Activated T-helper 2 cell treated with anti-CD3 and anti-CD28 coated beads, Interferon-gamma antibody, Interleukin-2, Interleukin-4, amounts not matched to agents 10 μg/mL and 5 μg/mL and 100 μg/mL, durations not matched to agents 14 hours and 24 hours and 36 hours (primary cell): Measurements from ENCODE around the gene GJB3. TPM values are rescaled to one million over a fixed set of nuclear protein-coding genes. Genes with fewer than 3 reads are reported as not detected.
A peak's percentile ranks its signal among the peaks of the same experiment; 100 is the strongest.
"Not testable (repeated sequence)": the region's sequence is repeated elsewhere in the genome, so short reads cannot be mapped to it uniquely, and the experiment has no call there.

Source experiments
- DNase-seq: peaks from one replicate; pipeline ENCODE4 v3.0.0; 2021; ENCODE audit warnings: low spot score
- H3K27ac Mint-ChIP-seq: one replicate; pipeline ENCODE4 v1.8.0; 2021; ENCODE audit warnings: mixed read lengths
- H3K27me3 Mint-ChIP-seq: one replicate; pipeline ENCODE4 v1.8.0; 2021; ENCODE audit warnings: low read depth, mixed read lengths
- H3K36me3 Mint-ChIP-seq: one replicate; pipeline ENCODE4 v1.8.0; 2021; ENCODE audit warnings: low read depth, mixed read lengths
- H3K4me1 Mint-ChIP-seq: one replicate; pipeline ENCODE4 v1.8.0; 2021; ENCODE audit warnings: low read depth, mixed read lengths
- H3K4me3 Mint-ChIP-seq: one replicate; pipeline ENCODE4 v1.8.0; 2021; ENCODE audit warnings: low read depth, mild to moderate bottlenecking, moderate library complexity, mixed read lengths
- H3K9me3 Mint-ChIP-seq: one replicate; pipeline ENCODE4 v1.8.0; 2021; ENCODE audit warnings: mixed read lengths
- intact Hi-C: fragments of 100-400 bp; cut with micrococcal nuclease; formaldehyde crosslinking; loops from one replicate; pipeline ENCODE4 v1.15.1; 2023
- total RNA-seq: library from RNA; stranded (reverse); gene quantifications from 2 replicates; pipeline ENCODE4 v1.2.3, GENCODE V29; 2022

GJB3 gene
- not detected in 2 replicates for total RNA-seq

- intact Hi-C loops, result no loop called here
- Mint-ChIP-seq H3K4me1 (no peaks in the 10 kb centered on the region), H3K27me3 (peaks cover 41% of the 10 kb centered on the region), H3K9me3 (no peaks in the 10 kb centered on the region), H3K27ac (no peak within 1 kb of the TSS), H3K36me3 (no peaks in the 10 kb centered on the region), H3K4me3 (no peak within 1 kb of the TSS)
- DNase-seq, result no peak
These were observed at the start of gene GJB3 for GRCh38 chr1:34781071-34781843. Gene GJB3, plus strand, starts transcription at chr1:34781214. Its CDS starts 3,549 bp downstream, at chr1:34784763.

- H3K27ac Mint-ChIP-seq, H3K4me1 Mint-ChIP-seq, H3K36me3 Mint-ChIP-seq, H3K4me3 Mint-ChIP-seq, intact Hi-C loops, H3K27me3 Mint-ChIP-seq, H3K9me3 Mint-ChIP-seq, DNase-seq: not testable (repeated sequence)
These were observed 48.2 kb upstream of the GJB3 start for GRCh38 chr1:34732831-34733230.

GRCh38 chr1:34736692-34737091 is 44.3 kb upstream of the GJB3 start:
- H3K4me1 Mint-ChIP-seq, result no peaks in the 10 kb centered on the region

GRCh38 chr1:34737236-34737635 is 43.8 kb upstream of the GJB3 start:
- H3K36me3 Mint-ChIP-seq, H3K4me3 Mint-ChIP-seq, H3K27me3 Mint-ChIP-seq, H3K9me3 Mint-ChIP-seq, H3K27ac Mint-ChIP-seq, H3K4me1 Mint-ChIP-seq, intact Hi-C loops, DNase-seq: not testable (repeated sequence)

More at GRCh38 chr1:34736692-34737091, 44.3 kb upstream of the GJB3 start:
- Mint-ChIP-seq H3K4me3 (no peak overlapping the region), H3K27ac (no peak overlapping the region), H3K36me3 (no peaks in the 10 kb centered on the region), H3K9me3 (no peaks in the 10 kb centered on the region), H3K27me3 (peaks cover 5% of the 10 kb centered on the region)
- intact Hi-C loops, result no loop called here
- no peak for DNase-seq

- H3K36me3 Mint-ChIP-seq, result no peaks in the 10 kb centered on the region
- DNase-seq, result no peak
- no peak overlapping the region for H3K4me3 Mint-ChIP-seq
- H3K27me3 Mint-ChIP-seq, result peaks cover 6% of the 10 kb centered on the region
- H3K9me3 Mint-ChIP-seq, result no peaks in the 10 kb centered on the region
- H3K27ac Mint-ChIP-seq, result no peak overlapping the region
- H3K4me1 Mint-ChIP-seq, result no peaks in the 10 kb centered on the region
- intact Hi-C loops, result loop anchor here (5.0 kb wide), 1 partner anchor 277 kb away; no protein-coding TSS in a partner anchor
These were observed 41.4 kb upstream of the GJB3 start for GRCh38 chr1:34739613-34740012.

- H3K36me3 Mint-ChIP-seq, result no peaks in the 10 kb centered on the region
- no peaks in the 10 kb centered on the region for H3K4me1 Mint-ChIP-seq
- intact Hi-C loops, result loop anchor here (5.0 kb wide), 1 partner anchor 278 kb away; no protein-coding TSS in a partner anchor
- DNase-seq, result no peak
- no peak overlapping the region for H3K27ac Mint-ChIP-seq
- peaks cover 6% of the 10 kb centered on the region for H3K27me3 Mint-ChIP-seq
- no peak overlapping the region for H3K4me3 Mint-ChIP-seq
- H3K9me3 Mint-ChIP-seq, result no peaks in the 10 kb centered on the region
These were observed 40.7 kb upstream of the GJB3 start for GRCh38 chr1:34740161-34740868.

GRCh38 chr1:34742667-34743270 is 38.2 kb upstream of the GJB3 start:
- intact Hi-C loops, result loop anchor here (5.0 kb wide), 1 partner anchor 280 kb away; no protein-coding TSS in a partner anchor
- no peaks in the 10 kb centered on the region for H3K9me3 Mint-ChIP-seq
- H3K4me3 Mint-ChIP-seq, result no peak overlapping the region
- H3K36me3 Mint-ChIP-seq, result no peaks in the 10 kb centered on the region
- no peaks in the 10 kb centered on the region for H3K4me1 Mint-ChIP-seq
- H3K27ac Mint-ChIP-seq, result no peak overlapping the region
- peaks cover 6% of the 10 kb centered on the region for H3K27me3 Mint-ChIP-seq
- DNase-seq, result peak; percentile 61

GRCh38 chr1:34743775-34744174 is 37.2 kb upstream of the GJB3 start:
- Mint-ChIP-seq H3K4me1 (no peaks in the 10 kb centered on the region), H3K27me3 (peaks cover 6% of the 10 kb centered on the region), H3K4me3 (no peak overlapping the region), H3K9me3 (no peaks in the 10 kb centered on the region), H3K27ac (no peak overlapping the region), H3K36me3 (no peaks in the 10 kb centered on the region)
- no peak for DNase-seq
- intact Hi-C loops, result loop anchor here (5.0 kb wide), 1 partner anchor 281 kb away; no protein-coding TSS in a partner anchor

GRCh38 chr1:34744851-34745250 is 36.2 kb upstream of the GJB3 start:
- no peak for DNase-seq
- no peaks in the 10 kb centered on the region for H3K4me1 Mint-ChIP-seq
- intact Hi-C loops, result loop anchor here (5.0 kb wide), 1 partner anchor 283 kb away; no protein-coding TSS in a partner anchor
- no peaks in the 10 kb centered on the region for H3K36me3 Mint-ChIP-seq
- no peaks in the 10 kb centered on the region for H3K9me3 Mint-ChIP-seq
- H3K27ac Mint-ChIP-seq, result no peak overlapping the region
- no peak overlapping the region for H3K4me3 Mint-ChIP-seq
- H3K27me3 Mint-ChIP-seq, result peaks cover 6% of the 10 kb centered on the region

GRCh38 chr1:34745666-34746065 is 35.3 kb upstream of the GJB3 start:
- intact Hi-C loops, result no loop called here
- Mint-ChIP-seq H3K27me3 (peaks cover 3% of the 10 kb centered on the region), H3K9me3 (no peaks in the 10 kb centered on the region), H3K36me3 (no peaks in the 10 kb centered on the region), H3K4me1 (no peaks in the 10 kb centered on the region), H3K4me3 (no peak overlapping the region), H3K27ac (no peak overlapping the region)
- no peak for DNase-seq

- Mint-ChIP-seq H3K27me3 (peaks cover 3% of the 10 kb centered on the region), H3K4me1 (no peaks in the 10 kb centered on the region), H3K36me3 (no peaks in the 10 kb centered on the region), H3K4me3 (no peak overlapping the region), H3K9me3 (no peaks in the 10 kb centered on the region), H3K27ac (no peak overlapping the region)
- intact Hi-C loops, result no loop called here
- DNase-seq, result no peak
These were observed 34.9 kb upstream of the GJB3 start for GRCh38 chr1:34746101-34746500.

GRCh38 chr1:34746785-34747637 is 34.0 kb upstream of the GJB3 start:
- Mint-ChIP-seq H3K27me3 (peaks cover 3% of the 10 kb centered on the region), H3K9me3 (no peaks in the 10 kb centered on the region), H3K36me3 (no peaks in the 10 kb centered on the region), H3K4me1 (no peaks in the 10 kb centered on the region), H3K27ac (no peak overlapping the region), H3K4me3 (no peak overlapping the region)
- no peak for DNase-seq
- intact Hi-C loops, result no loop called here
